ENCODE results near the gene HMCN1. TPM values are rescaled to one million over a fixed set of nuclear protein-coding genes. Genes with fewer than 3 reads are reported as not detected.

HMCN1 gene
- total RNA-seq, 1 donor from 2014 or later = 3.4 TPM

DNA sequence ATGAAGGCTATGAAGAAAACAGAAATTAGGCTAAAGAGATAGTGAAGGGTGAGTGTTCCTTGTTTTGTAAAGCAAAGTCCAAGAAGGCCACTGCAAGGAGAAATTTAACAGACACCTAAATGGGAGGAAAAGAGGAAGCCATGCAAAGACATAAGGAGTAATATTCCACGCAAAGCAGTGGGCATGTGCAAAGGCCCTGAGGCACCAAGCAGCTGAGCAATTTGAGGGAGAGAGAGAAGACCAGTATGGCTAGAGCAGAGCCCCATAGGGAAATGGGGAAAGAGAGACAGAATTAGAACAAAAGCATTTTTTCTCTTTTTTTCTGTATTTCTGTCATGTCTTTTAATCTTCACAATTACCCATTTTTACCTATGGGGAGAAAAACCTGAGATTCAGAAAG is 486.7 kb downstream of the HMCN1 start:
- no peaks in the 10 kb centered on the region for H3K9me3 Mint-ChIP-seq (ENCODE audit: low read depth)
- no peaks in the 10 kb centered on the region for H3K36me3 Mint-ChIP-seq (ENCODE audit: insufficient read depth)
- H3K27ac Mint-ChIP-seq = no peak overlapping the region
- H3K27me3 Mint-ChIP-seq = no peaks in the 10 kb centered on the region
- no peak for DNase-seq (ENCODE audit: low spot score, unreplicated experiment)
- no peak overlapping the region for H3K4me3 Mint-ChIP-seq (ENCODE audit: low read depth)
- TF ChIP-seq, protein P1, sequence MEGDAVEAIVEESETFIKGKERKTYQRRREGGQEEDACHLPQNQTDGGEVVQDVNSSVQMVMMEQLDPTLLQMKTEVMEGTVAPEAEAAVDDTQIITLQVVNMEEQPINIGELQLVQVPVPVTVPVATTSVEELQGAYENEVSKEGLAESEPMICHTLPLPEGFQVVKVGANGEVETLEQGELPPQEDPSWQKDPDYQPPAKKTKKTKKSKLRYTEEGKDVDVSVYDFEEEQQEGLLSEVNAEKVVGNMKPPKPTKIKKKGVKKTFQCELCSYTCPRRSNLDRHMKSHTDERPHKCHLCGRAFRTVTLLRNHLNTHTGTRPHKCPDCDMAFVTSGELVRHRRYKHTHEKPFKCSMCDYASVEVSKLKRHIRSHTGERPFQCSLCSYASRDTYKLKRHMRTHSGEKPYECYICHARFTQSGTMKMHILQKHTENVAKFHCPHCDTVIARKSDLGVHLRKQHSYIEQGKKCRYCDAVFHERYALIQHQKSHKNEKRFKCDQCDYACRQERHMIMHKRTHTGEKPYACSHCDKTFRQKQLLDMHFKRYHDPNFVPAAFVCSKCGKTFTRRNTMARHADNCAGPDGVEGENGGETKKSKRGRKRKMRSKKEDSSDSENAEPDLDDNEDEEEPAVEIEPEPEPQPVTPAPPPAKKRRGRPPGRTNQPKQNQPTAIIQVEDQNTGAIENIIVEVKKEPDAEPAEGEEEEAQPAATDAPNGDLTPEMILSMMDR (IDR thresholded peaks at IDR 0.05; ENCODE audit: unreplicated experiment) = no peak
- peaks cover 7% of the 10 kb centered on the region for H3K4me1 Mint-ChIP-seq (ENCODE audit: low read depth)

DNA sequence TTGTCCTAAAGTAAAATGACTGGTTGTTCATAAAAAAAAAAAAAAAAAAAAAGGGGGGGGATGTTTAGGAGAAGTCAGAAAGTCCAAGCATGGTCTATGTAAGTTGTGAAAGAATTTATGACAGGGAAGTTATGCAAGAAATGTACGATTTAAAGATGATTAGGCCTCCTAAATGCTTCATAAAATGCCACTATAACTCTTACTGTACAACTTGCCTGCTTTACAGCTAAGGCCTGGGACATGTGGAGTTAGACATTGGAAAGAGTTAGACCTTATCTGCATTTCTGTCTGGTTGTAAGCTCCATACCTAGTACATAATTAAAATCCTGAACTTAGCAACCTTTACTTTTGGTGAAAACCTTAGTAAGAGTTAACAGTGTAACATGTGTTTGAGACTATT is 490.9 kb downstream of the HMCN1 start:
- no peak overlapping the region for H3K4me3 Mint-ChIP-seq (ENCODE audit: low read depth)
- H3K36me3 Mint-ChIP-seq (ENCODE audit: insufficient read depth) = no peaks in the 10 kb centered on the region
- H3K4me1 Mint-ChIP-seq (ENCODE audit: low read depth) = peaks cover 1% of the 10 kb centered on the region
- no peak overlapping the region for H3K27ac Mint-ChIP-seq
- H3K9me3 Mint-ChIP-seq (ENCODE audit: low read depth) = no peaks in the 10 kb centered on the region
- no peak for DNase-seq (ENCODE audit: low spot score, unreplicated experiment)
- no peaks in the 10 kb centered on the region for H3K27me3 Mint-ChIP-seq
- TF ChIP-seq, protein P1 (IDR thresholded peaks at IDR 0.05; ENCODE audit: unreplicated experiment) = no peak

DNA sequence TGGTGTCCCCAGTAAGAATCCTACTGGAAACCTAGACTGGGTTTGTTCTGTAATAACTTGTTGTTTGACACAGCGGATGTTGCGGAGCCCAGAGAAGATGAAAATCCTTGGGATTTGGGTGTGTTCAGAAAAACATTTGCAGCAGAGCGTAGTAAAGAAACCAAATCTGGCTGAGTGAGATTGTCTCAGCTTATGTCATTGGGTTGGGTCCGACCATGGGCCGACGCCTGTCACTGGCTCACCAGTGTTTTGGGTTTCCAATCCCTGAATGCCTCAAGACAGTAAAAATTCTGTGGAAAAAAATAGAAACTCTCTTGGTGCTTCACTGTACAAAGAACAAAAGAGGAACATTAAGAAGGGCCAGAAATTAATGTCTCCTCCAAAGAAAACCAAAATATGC is 494.6 kb downstream of the HMCN1 start:
- Mint-ChIP-seq H3K27ac (no peak overlapping the region), H3K4me1 (ENCODE audit: low read depth) (no peaks in the 10 kb centered on the region), H3K4me3 (ENCODE audit: low read depth) (no peak overlapping the region), H3K36me3 (ENCODE audit: insufficient read depth) (no peaks in the 10 kb centered on the region), H3K27me3 (no peaks in the 10 kb centered on the region), H3K9me3 (ENCODE audit: low read depth) (no peaks in the 10 kb centered on the region)
- TF ChIP-seq, protein P1 (IDR thresholded peaks at IDR 0.05; ENCODE audit: unreplicated experiment) = no peak
- no peak for DNase-seq (ENCODE audit: low spot score, unreplicated experiment)

DNA sequence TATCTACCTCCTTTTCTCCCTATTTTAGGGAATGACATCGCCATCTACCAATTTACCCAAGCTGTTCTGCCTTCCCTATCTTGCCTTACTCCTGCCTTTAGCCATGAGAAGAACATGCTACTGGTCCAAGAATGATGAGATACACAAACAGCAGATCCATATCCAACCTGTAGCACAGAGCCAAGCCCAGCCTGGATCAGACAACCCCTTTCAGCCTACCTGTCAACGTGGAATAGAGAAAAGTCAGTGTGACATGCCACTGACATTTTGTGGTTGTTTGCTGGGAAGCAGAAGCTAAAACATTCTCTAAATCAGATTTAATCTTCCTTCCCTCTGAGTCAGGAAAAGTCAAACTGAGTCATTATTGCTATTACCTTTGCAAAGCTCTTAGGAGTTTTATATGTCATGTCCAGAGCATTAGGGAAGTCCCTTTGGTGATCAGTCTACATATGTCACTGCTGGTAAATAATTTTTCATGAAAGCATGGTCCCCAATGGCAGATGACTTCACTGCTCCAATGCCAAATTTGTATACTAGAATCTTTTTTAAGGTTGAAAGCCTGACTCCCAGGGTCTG is 497.8 kb downstream of the HMCN1 start:
- H3K27ac Mint-ChIP-seq = no peak overlapping the region
- H3K4me3 Mint-ChIP-seq (ENCODE audit: low read depth) = no peak overlapping the region
- no peaks in the 10 kb centered on the region for H3K27me3 Mint-ChIP-seq

DNA sequence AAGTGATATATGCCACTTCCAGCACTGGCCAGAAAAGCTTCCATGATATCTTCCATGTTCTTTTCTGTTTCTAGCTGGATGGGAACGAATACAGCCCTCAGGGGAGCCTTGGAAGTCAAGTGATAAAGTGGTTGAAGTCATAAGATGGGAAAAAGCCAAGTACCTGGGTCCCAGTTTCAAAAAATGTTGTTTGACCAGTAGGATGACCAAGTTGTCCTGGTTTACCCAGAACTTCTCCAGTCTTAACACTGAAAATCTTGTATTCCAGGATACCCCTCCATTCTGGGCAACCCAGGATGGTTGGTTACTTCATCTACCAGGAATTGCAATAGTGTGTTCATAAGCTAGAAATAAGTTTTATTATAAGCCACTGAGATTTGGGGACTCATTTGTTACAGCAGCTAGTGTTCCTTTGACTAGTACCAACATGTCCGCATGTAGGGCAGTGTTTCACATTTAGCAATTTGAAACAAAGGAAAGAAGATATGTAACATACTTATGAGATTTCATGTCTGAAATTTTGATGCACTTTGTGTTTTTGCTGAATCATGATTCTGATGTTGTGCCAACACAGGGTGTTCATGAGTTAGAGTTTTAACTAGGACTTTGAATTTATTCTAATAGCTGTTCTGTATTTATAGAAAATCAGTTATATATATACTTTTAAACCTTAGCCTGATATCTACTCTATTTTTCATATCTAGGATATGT is 500.9 kb downstream of the HMCN1 start:
- no peaks in the 10 kb centered on the region for H3K4me1 Mint-ChIP-seq (ENCODE audit: low read depth)
- no peak overlapping the region for H3K4me3 Mint-ChIP-seq (ENCODE audit: low read depth)
- TF ChIP-seq, protein P1 (IDR thresholded peaks at IDR 0.05; ENCODE audit: unreplicated experiment) = no peak
- H3K27me3 Mint-ChIP-seq = no peaks in the 10 kb centered on the region
- no peak for DNase-seq (ENCODE audit: low spot score, unreplicated experiment)
- no peaks in the 10 kb centered on the region for H3K36me3 Mint-ChIP-seq (ENCODE audit: insufficient read depth)
- H3K9me3 Mint-ChIP-seq (ENCODE audit: low read depth) = no peaks in the 10 kb centered on the region
- H3K27ac Mint-ChIP-seq = no peak overlapping the region

More for the DNA sequence above, 497.8 kb downstream of the HMCN1 start:
- Mint-ChIP-seq H3K9me3 (ENCODE audit: low read depth) (no peaks in the 10 kb centered on the region), H3K36me3 (ENCODE audit: insufficient read depth) (no peaks in the 10 kb centered on the region), H3K4me1 (ENCODE audit: low read depth) (no peaks in the 10 kb centered on the region)
- TF ChIP-seq, protein P1 (IDR thresholded peaks at IDR 0.05; ENCODE audit: unreplicated experiment) = no peak
- DNase-seq (ENCODE audit: low spot score, unreplicated experiment) = no peak

Data from progenitor cell of endocrine pancreas (in vitro differentiated cells).